Stimulated activated CD8-positive, alpha-beta memory T cell treated with anti-CD3 and anti-CD28 coated beads, Interleukin-15, amount 100 ng/mL, for 1 hour (primary cell): ENCODE results near the gene GABPB1.

Experiments
- DNase-seq: peaks from one replicate; pipeline ENCODE4 v3.0.0-alpha.2; 2020; ENCODE audit warnings: low read depth

GABPB1 gene

DNA sequence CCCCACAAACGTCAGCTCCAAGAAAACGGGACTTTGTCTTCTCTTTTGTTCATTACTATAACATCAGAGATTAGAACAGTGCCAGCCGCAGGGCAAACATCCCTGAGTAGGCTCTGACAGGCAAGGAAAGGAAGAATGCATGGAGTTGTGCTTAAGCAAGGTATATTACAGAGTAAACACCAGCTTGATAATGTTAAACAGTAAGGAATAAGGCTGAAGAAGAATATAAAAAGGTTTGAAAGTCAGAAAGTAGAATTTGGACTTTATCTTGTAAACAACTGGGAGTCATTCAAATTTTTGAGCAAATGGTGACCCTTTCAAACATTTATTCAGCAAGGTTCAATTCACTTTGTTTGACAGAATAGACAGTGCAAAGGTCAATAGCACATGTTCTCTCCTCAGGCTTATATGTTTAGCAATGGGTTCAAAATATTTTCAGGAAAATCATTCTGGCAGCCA lies 11.0 kb downstream of the GABPB1 start:
- no peak for DNase-seq

DNA sequence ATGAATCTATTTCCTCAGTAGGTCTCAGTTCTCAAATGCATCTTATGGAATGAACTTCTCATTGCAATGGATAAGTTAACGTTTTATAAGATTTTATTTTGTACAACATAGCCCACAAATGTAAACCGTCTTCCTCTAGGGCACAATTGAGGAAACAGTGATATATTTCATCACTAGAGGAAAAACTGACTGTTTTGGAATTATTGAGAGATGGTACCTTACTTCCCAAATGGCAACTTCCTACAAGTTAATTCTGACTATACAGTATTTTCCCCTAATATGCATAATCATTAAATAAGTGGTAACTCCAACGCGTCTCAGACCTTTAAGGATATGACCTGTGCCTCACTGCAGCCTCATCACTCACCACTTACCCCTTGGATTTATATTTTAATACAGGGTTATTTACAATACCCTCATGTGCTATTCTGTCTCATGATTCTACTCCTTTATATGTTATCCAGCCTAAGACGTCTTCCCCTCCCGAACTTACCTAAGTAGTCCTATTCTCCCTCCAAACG lies 13.3 kb downstream of the GABPB1 start:
- no peak for DNase-seq

GRCh38 chr15:50340416-50340815 lies 14.6 kb downstream of the GABPB1 start:
- DNase-seq = no peak

DNA sequence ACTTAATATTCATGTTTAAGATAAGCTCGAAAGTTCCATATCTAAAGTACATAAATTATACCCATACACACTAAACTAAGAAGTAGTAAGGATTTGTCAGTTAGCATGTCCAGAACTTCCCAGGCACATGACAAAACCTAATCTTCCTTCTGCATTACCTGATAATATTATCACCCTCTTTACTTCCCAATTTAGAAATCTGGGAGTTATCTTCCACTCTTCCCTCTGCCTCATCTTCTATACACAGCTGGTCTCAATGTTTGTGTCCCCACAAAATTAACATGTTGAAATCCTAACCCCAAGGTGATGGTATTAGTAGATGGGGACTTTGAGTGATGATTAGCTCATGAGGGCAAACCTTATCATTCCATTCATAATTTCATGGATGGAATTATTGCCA lies 15.3 kb downstream of the GABPB1 start:
- no peak for DNase-seq

GRCh38 chr15:50335251-50335650 lies 19.7 kb downstream of the GABPB1 start:
- DNase-seq = no peak

DNA sequence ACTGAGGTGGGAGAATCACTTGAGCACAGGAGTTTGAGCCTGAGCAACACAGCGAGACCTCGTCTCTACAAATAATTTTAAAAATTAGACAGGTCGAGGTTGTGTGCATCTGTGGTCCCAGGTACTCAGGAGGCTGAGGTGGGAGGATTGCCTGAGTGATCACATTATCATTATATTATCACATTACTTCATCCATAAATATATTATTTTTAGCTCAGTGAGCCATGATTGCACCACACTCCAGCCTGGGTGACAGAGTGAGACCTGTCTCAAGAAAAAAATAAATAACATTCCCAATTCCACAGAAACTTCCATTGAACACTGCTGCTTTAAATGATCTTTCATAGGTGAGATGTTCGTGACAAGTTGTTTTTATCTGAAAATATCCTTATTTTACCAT lies 21.8 kb downstream of the GABPB1 start:
- DNase-seq = no peak

GRCh38 chr15:50330921-50331320 lies 24.1 kb downstream of the GABPB1 start:
- DNase-seq = no peak

- DNase-seq = no peak
Observed at GRCh38 chr15:50328116-50328515, 26.9 kb downstream of the GABPB1 start.

DNA sequence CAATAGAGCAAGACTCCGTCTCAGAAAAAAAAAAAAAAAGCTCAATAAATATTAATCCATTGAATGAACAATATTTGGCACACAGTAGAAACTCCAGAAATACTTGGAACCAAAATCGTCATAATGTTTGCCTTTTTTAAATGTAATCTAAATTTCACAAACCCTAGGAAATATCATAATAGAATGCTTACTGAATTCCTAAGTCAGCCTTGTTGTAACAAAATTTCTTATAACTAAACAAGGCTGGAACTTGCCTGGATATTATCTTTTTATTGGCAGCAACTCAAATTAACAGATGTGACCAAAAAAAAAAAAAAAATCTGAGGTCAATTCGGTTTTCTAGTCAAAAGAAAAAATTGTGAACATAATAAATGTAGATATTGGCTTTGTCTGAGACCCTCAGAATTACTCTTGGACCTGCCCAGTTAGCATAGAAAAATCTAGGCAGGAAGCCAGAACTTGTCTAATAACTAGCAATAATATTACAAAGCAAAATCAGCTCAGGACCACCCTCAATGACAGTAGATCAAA lies 33.3 kb downstream of the GABPB1 start:
- no peak for DNase-seq

GRCh38 chr15:50320504-50320903 lies 34.5 kb downstream of the GABPB1 start:
- DNase-seq = no peak

- DNase-seq = no peak
Observed at GRCh38 chr15:50318697-50319096, 36.3 kb downstream of the GABPB1 start.

DNA sequence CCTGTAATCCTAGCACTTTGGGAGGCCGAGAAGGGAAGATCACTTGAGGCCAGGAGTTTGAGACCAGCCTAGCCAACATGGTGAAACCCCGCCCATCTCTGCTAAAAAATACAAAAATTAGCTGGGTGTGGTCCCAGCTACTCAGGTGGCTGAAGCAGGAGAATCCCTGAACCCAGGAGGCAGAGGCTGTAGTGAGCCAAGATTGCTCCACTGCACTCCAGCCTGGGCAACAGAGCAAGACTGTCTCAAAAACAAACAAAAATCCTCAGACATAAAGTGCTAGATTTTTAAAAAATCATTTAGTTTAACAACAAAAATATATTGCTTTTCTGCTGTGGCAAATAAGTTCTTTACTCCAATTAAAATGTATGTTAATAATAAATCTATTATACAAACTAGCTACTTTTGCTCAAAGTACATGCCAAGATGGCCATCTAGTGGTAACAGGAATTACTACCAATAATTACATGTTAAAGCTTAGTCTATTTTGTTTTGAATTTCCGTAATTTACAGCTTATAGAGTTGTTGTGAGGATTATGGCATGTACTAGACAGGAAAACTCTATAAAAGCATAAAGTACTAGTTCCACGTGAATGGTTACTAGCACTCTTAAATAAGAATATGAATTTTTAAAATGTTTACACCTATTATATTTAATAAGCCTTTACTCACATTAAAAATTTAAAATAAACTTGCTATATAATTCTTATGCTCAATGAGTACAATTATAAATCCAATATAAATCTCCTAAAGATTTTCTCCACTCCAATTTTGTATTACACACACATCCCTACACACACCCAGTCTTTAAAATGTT lies 39.0 kb downstream of the GABPB1 start:
- DNase-seq = no peak

DNA sequence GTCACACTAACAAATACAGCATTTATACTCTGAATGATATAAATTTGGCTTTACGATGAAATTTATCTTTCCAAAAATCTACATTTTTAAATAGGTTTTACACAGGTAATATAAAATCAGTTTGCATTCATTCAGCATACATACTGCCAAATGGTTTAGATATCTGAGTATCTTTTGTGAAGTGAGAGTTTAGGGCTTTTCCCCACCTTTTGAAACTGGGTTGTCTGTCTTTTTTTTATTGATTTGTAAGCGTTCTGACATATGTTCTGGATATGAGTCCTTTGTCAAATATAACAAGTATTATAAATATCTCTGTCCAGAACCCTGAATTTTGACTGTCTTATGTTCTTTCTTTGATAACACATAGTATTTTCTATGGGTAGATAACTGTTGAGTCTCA lies 42.4 kb downstream of the GABPB1 start:
- DNase-seq = no peak

DNA sequence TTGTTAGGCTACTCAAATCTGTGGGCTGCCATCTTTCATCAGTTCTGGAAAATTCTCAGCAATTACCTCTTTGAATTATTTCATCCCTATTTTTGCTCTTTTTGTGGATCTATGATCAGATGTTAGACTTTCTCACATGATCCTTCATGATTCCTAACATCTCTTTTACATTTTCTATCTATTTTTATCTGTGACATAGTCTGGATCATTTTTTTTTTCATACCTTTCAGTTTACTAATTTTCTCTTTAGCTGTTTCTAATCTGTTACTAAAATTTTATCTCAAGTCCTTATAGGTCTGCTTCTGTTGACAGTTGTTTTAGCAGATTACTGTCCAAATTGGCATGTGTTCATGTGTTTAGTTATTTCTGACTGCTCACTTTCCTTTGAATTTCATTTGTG lies 47.2 kb downstream of the GABPB1 start:
- DNase-seq = no peak

DNA sequence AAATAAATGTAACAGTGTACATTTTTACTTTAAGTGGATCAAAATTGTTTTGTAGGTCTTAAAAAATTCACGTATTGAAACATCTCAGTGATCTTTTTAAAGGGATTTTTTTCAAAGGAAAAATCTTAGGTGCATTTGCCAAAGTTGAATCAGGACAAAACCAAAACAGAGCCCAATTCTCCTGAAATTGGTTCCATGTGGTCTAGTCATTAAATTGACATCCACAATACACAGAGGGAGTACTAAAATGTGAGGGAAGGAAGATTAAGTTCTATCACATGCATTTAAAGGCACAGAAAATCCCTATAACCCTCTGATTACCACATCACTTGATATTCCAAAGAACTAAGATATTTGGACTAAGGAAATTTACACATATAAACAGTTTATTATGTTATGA lies 50.2 kb downstream of the GABPB1 start:
- no peak for DNase-seq

GRCh38 chr15:50302581-50302980 lies 52.4 kb downstream of the GABPB1 start:
- DNase-seq = no peak

GRCh38 chr15:50298340-50298739 lies 56.7 kb downstream of the GABPB1 start:
- no peak for DNase-seq

DNA sequence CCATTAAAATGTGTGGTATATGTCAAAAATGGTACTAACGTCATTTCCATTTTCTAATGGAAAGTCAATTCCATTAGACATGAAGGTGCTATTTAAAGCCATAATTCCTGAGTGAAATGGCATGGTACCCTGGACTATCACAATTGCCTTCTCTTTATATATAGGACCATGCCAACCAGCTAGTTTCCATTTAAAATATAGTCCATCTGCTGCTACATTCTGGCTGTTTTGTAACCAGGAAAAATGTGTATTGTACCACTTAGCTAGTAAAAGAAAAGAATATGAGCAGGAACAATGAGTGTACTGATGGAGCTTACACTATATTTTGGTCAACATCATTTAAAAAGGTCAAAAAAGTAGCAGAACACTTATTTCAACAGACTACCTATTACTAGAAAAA lies 59.0 kb downstream of the GABPB1 start:
- no peak for DNase-seq

- no peak for DNase-seq
Observed at GRCh38 chr15:50289749-50290148, 65.2 kb downstream of the GABPB1 start.

DNA sequence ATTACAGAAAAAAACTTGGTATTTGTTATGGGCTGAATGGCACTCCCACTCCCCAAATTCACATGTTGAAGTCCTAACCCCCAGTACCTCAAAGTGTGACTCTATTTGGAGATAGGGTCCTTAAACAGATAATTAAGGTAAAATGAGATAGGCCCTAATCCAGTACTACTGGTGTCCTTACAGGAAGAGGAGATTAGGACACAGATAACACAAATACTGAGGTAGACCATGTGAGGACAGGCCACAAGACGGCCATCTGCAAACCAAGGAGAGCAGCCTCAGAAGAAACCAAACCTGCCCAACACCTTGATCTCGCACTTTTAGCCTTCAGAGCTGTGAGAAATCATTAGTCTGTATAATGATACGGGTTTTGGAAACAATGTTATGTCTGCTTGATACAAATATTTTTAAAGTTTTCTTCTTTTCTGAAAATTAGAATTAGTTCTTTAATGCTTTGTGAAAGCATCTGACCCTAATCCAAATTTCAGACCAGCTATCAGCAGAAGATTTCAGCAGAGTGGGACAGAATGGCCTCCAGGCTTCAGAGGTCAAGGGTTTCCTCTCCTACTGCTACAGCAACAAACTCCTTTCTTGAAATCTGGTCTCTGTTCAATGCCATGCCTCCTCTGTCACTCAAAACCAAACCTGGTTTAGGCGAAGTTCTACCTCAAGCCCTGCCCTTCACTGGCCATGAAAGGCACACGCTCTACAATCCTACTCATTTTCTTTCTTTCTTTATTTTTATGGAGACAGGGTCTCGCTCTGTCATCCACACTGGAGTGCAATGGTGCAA lies 67.5 kb downstream of the GABPB1 start:
- DNase-seq = no peak

GRCh38 chr15:50281427-50281826 lies 73.6 kb downstream of the GABPB1 start:
- no peak for DNase-seq

DNA sequence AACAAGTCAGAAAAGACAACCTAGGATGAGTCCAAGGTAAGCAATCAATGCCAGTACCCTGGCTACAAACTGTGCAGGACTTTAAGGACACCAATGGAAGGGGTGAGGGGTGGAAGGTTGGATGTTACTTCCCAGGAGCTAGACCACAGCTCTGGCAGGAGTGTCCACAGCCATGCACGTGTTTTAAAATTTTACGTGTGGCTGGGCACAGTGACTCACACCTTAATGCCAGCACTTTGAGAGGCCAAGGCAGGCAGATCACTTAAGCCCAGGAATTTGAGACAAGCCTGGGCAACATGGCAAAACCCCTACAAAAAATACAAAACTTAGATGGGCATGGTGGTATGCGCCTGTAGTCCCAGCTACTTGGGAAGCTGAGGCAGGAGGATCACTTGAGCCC lies 74.7 kb downstream of the GABPB1 start:
- DNase-seq = no peak

DNA sequence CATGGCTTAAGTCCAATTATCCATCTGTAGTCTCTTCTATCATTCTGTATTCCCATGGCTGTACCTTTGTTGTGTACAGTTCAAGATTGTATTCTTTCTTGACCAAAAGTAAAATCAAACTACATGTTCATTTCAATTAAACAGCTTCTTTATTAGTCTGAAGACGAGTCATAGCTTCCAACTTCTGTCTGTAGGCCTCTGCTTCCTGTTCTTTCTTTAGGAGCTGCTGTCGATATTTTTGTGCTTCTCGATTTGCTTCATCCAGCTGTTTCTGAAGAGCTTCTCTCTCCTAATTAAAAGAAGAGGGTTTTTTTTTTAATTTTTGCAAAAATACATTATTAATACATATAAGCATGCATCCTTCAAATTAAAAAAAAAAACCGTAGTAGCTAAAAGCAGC lies 76.5 kb downstream of the GABPB1 start:
- DNase-seq = no peak
